HCT116 (cell line): ENCODE data around the gene KAT6B. TPM values are rescaled to one million over a fixed set of nuclear protein-coding genes. Genes with fewer than 3 reads are reported as not detected.

Experiments used
- ATAC-seq: fragments of 200-7000 bp; cut with Tn5 transposase; 2 replicates; pipeline ENCODE4 v1.9.1; 2020; ENCODE audit warnings: mild to moderate bottlenecking, moderate library complexity
- BruUV-seq: library from RNA; stranded (reverse); fragments of 400-500 nt; replicated peaks from 2 replicates; lab custom pipeline; 2021; lab: Mats Ljungman, UMichigan
- CTCF ChIA-PET: fragments of 300-600 bp; sonication (Branson Sonifier 250); formaldehyde crosslinking; loops from one replicate; lab custom pipeline; 2021; ENCODE audit warnings: antibody characterized with exemption; lab: Charles Lee
- POLR2A ChIA-PET: fragments of 300-600, 350-600 bp; sonication (Branson Sonifier 250); formaldehyde crosslinking; loops from one replicate; lab custom pipeline; 2021; ENCODE audit warnings: antibody characterized with exemption; lab: Charles Lee
- RAD21 ChIA-PET, 2 experiments: fragments of 300-600 bp; sonication (Branson Sonifier 250); formaldehyde crosslinking; loops; one replicate each; lab custom pipeline; 2023; ENCODE audit warnings: low total read pairs in 2 of 2; ENCODE audit not compliant: uncharacterized antibody in 2 of 2, unreplicated experiment in 2 of 2, low non-redundant PET in 1 of 2; lab: Charles Lee
- DNase-seq: peaks from one replicate; pipeline ENCODE4 v3.0.0-alpha.2; 2010; ENCODE audit warnings: low read depth, low spot score
- H2AFZ ChIP-seq: fragments of 200-600 bp; shearing (Covaris generic), sonication (generic); 2 replicates; pipeline ENCODE4 v1.6.1; 2017; ENCODE audit warnings: low read depth, mixed run types, mixed read lengths, antibody characterized with exemption, low read length; ENCODE audit not compliant: poor library complexity, severe bottlenecking
- H3K27ac ChIP-seq: 2 replicates; pipeline ENCODE4 v1.5.1; 2012; ENCODE audit warnings: low read depth, low read length
- H3K27me3 ChIP-seq: fragments of 200-600 bp; sonication (generic); 2 replicates; pipeline ENCODE4 v1.6.1; 2016; ENCODE audit warnings: mixed run types, low read length, mixed read lengths; ENCODE audit not compliant: insufficient read depth
- H3K36me3 ChIP-seq, 2 experiments: fragments of 200-500 bp in 1 of 2; fragments of 200-600 bp in 1 of 2; sonication (Bioruptor generic) in 1 of 2; sonication (generic) in 1 of 2; 2 replicates each; pipeline versions ENCODE4 v1.5.1 to v1.6.1; 2014 to 2016; ENCODE audit warnings: low read length in 2 of 2, inconsistent platforms in 1 of 2, mixed read lengths in 1 of 2, mixed run types in 1 of 2; ENCODE audit not compliant: insufficient read depth in 2 of 2, control insufficient read depth in 1 of 2
- H3K4me1 ChIP-seq, 2 experiments: fragments of 200-600 bp in 1 of 2; sonication (generic) in 1 of 2; 2 replicates each; pipeline versions ENCODE4 v1.5.1 to v1.6.1; 2012 to 2017; ENCODE audit warnings: low read length in 2 of 2, inconsistent platforms in 1 of 2, mild to moderate bottlenecking in 1 of 2, mixed read lengths in 1 of 2, mixed run types in 1 of 2, moderate library complexity in 1 of 2; ENCODE audit not compliant: insufficient read depth in 2 of 2, control insufficient read depth in 1 of 2
- H3K4me2 ChIP-seq: fragments of 200-600 bp; sonication (generic); 2 replicates; pipeline ENCODE4 v1.6.1; 2017; ENCODE audit warnings: mixed run types, low read length, mixed read lengths
- H3K4me3 ChIP-seq, 2 experiments: fragments of 200-600 bp in 1 of 2; sonication (generic) in 1 of 2; replicated peaks in 1 of 2; 2 replicates each; pipeline ENCODE4 v1.5.1; 2011 to 2016; ENCODE audit warnings: low read length in 2 of 2, control low read depth in 1 of 2, low read depth in 1 of 2, mild to moderate bottlenecking in 1 of 2, mixed read lengths in 1 of 2, mixed run types in 1 of 2
- H3K79me2 ChIP-seq: fragments of 200-600 bp; sonication (generic); 2 replicates; pipeline ENCODE4 v1.6.1; 2017; ENCODE audit warnings: mild to moderate bottlenecking, mixed run types, low read length, moderate library complexity, mixed read lengths; ENCODE audit not compliant: insufficient read depth
- H3K9ac ChIP-seq: fragments of 200-600 bp; sonication (generic); 2 replicates; pipeline ENCODE4 v1.6.1; 2016; ENCODE audit warnings: low read length, mixed read lengths
- H3K9me2 ChIP-seq: fragments of 200-600 bp; sonication (generic), shearing (Covaris generic); 2 replicates; pipeline ENCODE4 v1.6.1; 2017; ENCODE audit warnings: mixed run types, mild to moderate bottlenecking, moderate library complexity; ENCODE audit not compliant: insufficient read depth
- H3K9me3 ChIP-seq, 2 experiments: fragments of 200-500 bp in 1 of 2; fragments of 200-600 bp in 1 of 2; sonication (Bioruptor generic) in 1 of 2; sonication (generic) in 1 of 2; 2 replicates each; pipeline ENCODE4 v1.6.1; 2014 to 2017; ENCODE audit warnings: low read length in 2 of 2, mixed read lengths in 2 of 2, inconsistent platforms in 1 of 2, low read depth in 1 of 2, mild to moderate bottlenecking in 1 of 2, mixed run types in 1 of 2, moderate library complexity in 1 of 2; ENCODE audit not compliant: control insufficient read depth in 1 of 2, insufficient read depth in 1 of 2
- H4K20me1 ChIP-seq: fragments of 200-600 bp; sonication (generic), shearing (Covaris generic); 2 replicates; pipeline ENCODE4 v1.6.1; 2017; ENCODE audit warnings: mixed run types, mild to moderate bottlenecking, moderate library complexity; ENCODE audit not compliant: insufficient read depth
- CBX3 ChIP-seq: IDR thresholded peaks from 2 replicates; pipeline ENCODE4 v1.6.1; 2012; ENCODE audit warnings: low read depth
- CEBPB ChIP-seq: IDR thresholded peaks from 2 replicates; pipeline ENCODE4 v1.6.1; 2012; ENCODE audit warnings: low read depth
- ELF1 ChIP-seq: IDR thresholded peaks from 2 replicates; pipeline ENCODE4 v1.6.1; 2012; ENCODE audit warnings: low read depth, borderline replicate concordance
- EZH2phosphoT487 ChIP-seq: fragments of 200-600 bp; IDR thresholded peaks from 2 replicates; pipeline ENCODE4 v1.6.1; 2018; ENCODE audit warnings: antibody characterized with exemption, borderline replicate concordance
- JUND ChIP-seq: IDR thresholded peaks from 2 replicates; pipeline ENCODE4 v1.6.1; 2012
- MAX ChIP-seq: IDR thresholded peaks from 2 replicates; pipeline ENCODE4 v1.6.1; 2012
- POLR2A ChIP-seq: IDR thresholded peaks from 2 replicates; pipeline ENCODE4 v1.7.0; 2011; ENCODE audit warnings: borderline replicate concordance; ENCODE audit not compliant: insufficient read depth, insufficient read length; ENCODE audit errors: extremely low read depth
- POLR2AphosphoS5 ChIP-seq: IDR thresholded peaks from 2 replicates; pipeline ENCODE4 v1.6.1; 2011; ENCODE audit warnings: mild to moderate bottlenecking, low read depth, low read length, moderate library complexity
- RAD21 ChIP-seq: IDR thresholded peaks from 2 replicates; pipeline ENCODE4 v1.6.1; 2012; ENCODE audit warnings: low read depth, mild to moderate bottlenecking
- REST ChIP-seq: IDR thresholded peaks from 2 replicates; pipeline ENCODE4 v1.6.1; 2012; ENCODE audit warnings: low read depth
- SIN3A ChIP-seq: IDR thresholded peaks from 2 replicates; pipeline ENCODE4 v1.6.1; 2012; ENCODE audit warnings: low read depth
- TCF7L2 ChIP-seq: IDR thresholded peaks from 2 replicates; pipeline ENCODE4 v1.7.0; 2011; ENCODE audit warnings: borderline replicate concordance, inconsistent platforms; ENCODE audit not compliant: insufficient read depth, insufficient read length; ENCODE audit errors: extremely low read depth
- YY1 ChIP-seq: IDR thresholded peaks from 2 replicates; pipeline ENCODE4 v1.6.1; 2011; ENCODE audit warnings: low read length, low read depth, moderate library complexity, mild to moderate bottlenecking; ENCODE audit not compliant: insufficient replicate concordance; ENCODE audit errors: extremely low read depth
- ZFX ChIP-seq: fragments of 450-650 bp; IDR thresholded peaks from 2 replicates; pipeline ENCODE4 v1.6.1; 2017
- intact Hi-C: fragments of 100-400 bp; cut with micrococcal nuclease; formaldehyde crosslinking; loops from 2 replicates; pipeline ENCODE4 v1.10.0; 2022
- total RNA-seq: library from RNA; stranded (reverse); gene quantifications from one replicate; pipeline ENCODE4 v1.2.1, GENCODE V29; 2021; ENCODE audit not compliant: unreplicated experiment

The KAT6B gene
- total RNA-seq, 1 experiment from 2014 or later = 17.8 TPM

- no peaks in the 10 kb centered on the region for H3K9me3 ChIP-seq
- H3K27ac ChIP-seq = no peak overlapping the region
- H3K27me3 ChIP-seq = no peaks in the 10 kb centered on the region
- H3K9me2 ChIP-seq = no peaks in the 10 kb centered on the region
- ChIA-PET RAD21 (no interaction called here), POLR2A (no interaction called here), CTCF (no interaction called here)
- H2AFZ ChIP-seq = no peak overlapping the region
- H3K4me3 ChIP-seq = no peak overlapping the region
- no peaks in the 10 kb centered on the region for H3K4me1 ChIP-seq
- H3K4me2 ChIP-seq = no peak overlapping the region
- ATAC-seq (no peak), DNase-seq (no peak)
- H3K79me2 ChIP-seq = no peaks in the 10 kb centered on the region
- H4K20me1 ChIP-seq = no peaks in the 10 kb centered on the region; the same call in 1 of the 2 replicates
- no TSS peak for BruUV-seq
- no peak for TF ChIP-seq ZFX
- no peak for TF ChIP-seq JUND
- no peak for TF ChIP-seq CBX3
- no peak overlapping the region for H3K9ac ChIP-seq
- no peaks in the 10 kb centered on the region for H3K36me3 ChIP-seq
- intact Hi-C loops = no loop called here
Measured at GRCh38 chr10:74909670-74910069, 83.3 kb downstream of the KAT6B start.

- no peak for ATAC-seq
Measured at GRCh38 chr10:74910241-74910975, 84.0 kb downstream of the KAT6B start.

More at GRCh38 chr10:74910241-74910975, 84.0 kb downstream of the KAT6B start:
- no peaks in the 10 kb centered on the region for H3K9me2 ChIP-seq
- no peaks in the 10 kb centered on the region for H3K4me1 ChIP-seq
- no peak overlapping the region for H2AFZ ChIP-seq
- no peak overlapping the region for H3K9ac ChIP-seq
- no peaks in the 10 kb centered on the region for H3K36me3 ChIP-seq
- H4K20me1 ChIP-seq = no peaks in the 10 kb centered on the region; the same call in 1 of the 2 replicates
- no peaks in the 10 kb centered on the region for H3K27me3 ChIP-seq
- BruUV-seq = no TSS peak
- no peaks in the 10 kb centered on the region for H3K9me3 ChIP-seq
- H3K4me3 ChIP-seq = no peak overlapping the region
- ChIA-PET POLR2A (no interaction called here), CTCF (no interaction called here)
- H3K27ac ChIP-seq = no peak overlapping the region
- TF ChIP-seq CEBPB = no peak
- no peak for TF ChIP-seq JUND
- TF ChIP-seq POLR2A = no peak
- TF ChIP-seq POLR2AphosphoS5 = no peak
- TF ChIP-seq YY1 = no peak
- no peak for TF ChIP-seq MAX
- no peak for TF ChIP-seq RAD21
- TF ChIP-seq ZFX = no peak
- no peak for TF ChIP-seq EZH2phosphoT487
- TF ChIP-seq ELF1 = no peak
- no peak for TF ChIP-seq TCF7L2
- no peak for TF ChIP-seq REST
- TF ChIP-seq SIN3A = no peak
- TF ChIP-seq, all 23 proteins: peak for 0
- RAD21 ChIA-PET = no interaction called here
- DNase-seq = no peak
- intact Hi-C loops = no loop called here
- no peak overlapping the region for H3K4me2 ChIP-seq
- H3K79me2 ChIP-seq = no peaks in the 10 kb centered on the region
